Sciatic nerve (tissue), 2 donors: Measurements from ENCODE around the gene IL1RAP. TPM values are rescaled to one million over a fixed set of nuclear protein-coding genes. Genes with fewer than 3 reads are reported as not detected.
"Not testable (repeated sequence)": the region's sequence is repeated elsewhere in the genome, so short reads cannot be mapped to it uniquely, and the experiment has no call there.

Source experiments
- ATAC-seq: fragments of 200-7000 bp; cut with Tn5 transposase; one replicate; pipeline ENCODE4 v1.9.1; 2020; ENCODE audit warnings: mild to moderate bottlenecking, moderate library complexity
- DNase-seq: peaks from one replicate; pipeline ENCODE4 v3.0.0-alpha.2; 2020; ENCODE audit warnings: low spot score
- intact Hi-C: fragments of 100-400 bp; cut with DNase I; formaldehyde crosslinking; loops from one replicate; pipeline ENCODE4 v1.14.2; 2022
- total RNA-seq: library from RNA; stranded (reverse); fragmentation: NEBNext Ultra II Directional; extraction: Animal tissue kit (Norgen Biotek cat#: 25700); gene quantifications from one replicate; pipeline ENCODE4 v1.2.1, GENCODE V29; 2021
- donor health status: DM: no; HTN: no; CAD: no.
- donor health status: DM: no; HTN: no; CAD: no.

Gene IL1RAP
- total RNA-seq, result 21.4 TPM

DNA sequence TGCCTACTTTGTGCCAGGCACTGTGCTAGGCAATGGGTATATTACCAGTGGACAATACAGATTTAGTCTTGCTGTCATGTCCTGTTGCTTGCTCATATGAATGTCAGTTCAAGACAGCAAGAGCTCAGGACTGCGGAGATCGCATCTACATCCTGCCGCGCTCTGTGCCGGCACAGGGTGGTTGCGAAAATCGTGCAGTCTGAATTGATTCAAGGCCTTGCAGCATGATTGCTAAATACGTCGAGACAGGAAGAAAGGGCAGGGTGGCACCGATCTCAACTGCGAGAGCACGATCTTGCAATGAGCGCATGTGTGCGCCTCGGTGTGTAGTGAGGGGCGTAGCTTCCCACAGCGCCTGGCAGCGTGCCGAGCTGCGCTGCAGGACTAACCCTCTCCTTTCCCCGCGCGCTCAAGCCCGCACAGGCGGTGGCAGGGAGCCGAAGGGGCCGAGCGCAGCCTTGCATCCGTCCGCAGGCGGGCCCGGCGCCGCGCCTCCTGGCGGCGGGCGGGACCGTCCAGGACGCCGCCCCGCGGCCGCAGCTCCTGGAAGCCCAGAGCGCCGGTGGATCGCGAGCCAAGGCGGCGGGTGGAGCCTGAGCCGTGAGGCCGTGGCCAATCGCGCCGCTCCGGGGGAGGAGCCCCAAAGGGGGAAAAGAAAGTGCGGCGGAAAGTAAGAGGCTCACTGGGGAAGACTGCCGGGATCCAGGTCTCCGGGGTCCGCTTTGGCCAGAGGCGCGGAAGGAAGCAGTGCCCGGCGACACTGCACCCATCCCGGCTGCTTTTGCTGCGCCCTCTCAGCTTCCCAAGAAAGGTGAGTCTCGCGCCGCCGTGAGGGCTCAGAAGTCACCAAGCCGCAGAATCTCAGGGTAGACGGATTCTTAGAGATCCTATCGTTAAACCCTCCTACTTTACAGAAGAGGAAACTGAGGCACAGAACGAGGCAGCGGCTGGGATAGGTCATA, at the start of gene IL1RAP:
TSS of gene IL1RAP (plus strand) at position 677 of the 962 bp plus-strand sequence. CDS start 50,205 bp downstream, outside the sequence.
- DNase-seq (peak; percentile 94), ATAC-seq (peak; percentile 98)
- intact Hi-C loops, result no loop called here

- ATAC-seq, result no peak
- DNase-seq, result no peak
- intact Hi-C loops, result no loop called here
Measured at GRCh38 chr3:190467922-190468321, 46.0 kb upstream of the IL1RAP start.

DNA sequence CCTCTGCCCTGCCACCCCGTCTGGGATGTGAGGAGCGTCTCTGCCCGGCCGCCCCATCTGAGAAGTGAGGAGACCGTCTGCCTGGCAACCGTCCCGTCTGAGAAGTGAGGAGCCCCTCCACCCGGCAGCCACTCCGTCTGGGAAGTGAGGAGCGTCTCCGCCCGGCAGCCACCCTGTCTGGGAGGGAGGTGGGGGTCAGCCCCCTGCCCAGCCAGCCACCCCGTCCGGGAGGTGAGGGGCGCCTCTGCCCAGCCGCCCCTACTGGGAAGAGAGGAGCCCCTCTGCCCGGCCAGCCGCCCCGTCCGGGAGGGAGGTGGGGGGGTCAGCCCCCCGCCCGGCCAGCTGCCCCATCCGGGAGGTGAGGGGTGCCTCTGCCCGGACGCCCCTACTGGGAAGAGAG, 40.6 kb upstream of the IL1RAP start:
- DNase-seq, intact Hi-C loops, ATAC-seq: not testable (repeated sequence)

DNA sequence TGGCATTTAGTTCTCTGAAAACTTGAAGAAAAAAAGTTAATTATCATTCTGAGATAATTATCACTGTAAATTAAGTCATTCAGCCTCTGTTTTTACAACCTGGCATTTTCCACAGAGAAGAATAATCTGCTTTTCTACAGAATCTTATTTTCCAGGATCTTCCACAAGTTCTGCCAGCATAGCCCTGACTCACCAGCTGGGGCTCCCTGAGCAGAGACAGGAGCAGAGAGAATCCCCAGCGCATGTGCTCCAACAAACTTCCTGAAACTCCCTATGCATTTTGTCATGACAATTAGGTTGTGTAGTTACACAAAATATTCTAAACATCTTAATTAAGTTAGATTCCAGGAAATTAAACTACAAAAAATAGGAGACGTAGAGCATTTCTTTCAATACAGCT, 32.1 kb upstream of the IL1RAP start:
- DNase-seq, result no peak
- ATAC-seq, result no peak
- intact Hi-C loops, result no loop called here

DNA sequence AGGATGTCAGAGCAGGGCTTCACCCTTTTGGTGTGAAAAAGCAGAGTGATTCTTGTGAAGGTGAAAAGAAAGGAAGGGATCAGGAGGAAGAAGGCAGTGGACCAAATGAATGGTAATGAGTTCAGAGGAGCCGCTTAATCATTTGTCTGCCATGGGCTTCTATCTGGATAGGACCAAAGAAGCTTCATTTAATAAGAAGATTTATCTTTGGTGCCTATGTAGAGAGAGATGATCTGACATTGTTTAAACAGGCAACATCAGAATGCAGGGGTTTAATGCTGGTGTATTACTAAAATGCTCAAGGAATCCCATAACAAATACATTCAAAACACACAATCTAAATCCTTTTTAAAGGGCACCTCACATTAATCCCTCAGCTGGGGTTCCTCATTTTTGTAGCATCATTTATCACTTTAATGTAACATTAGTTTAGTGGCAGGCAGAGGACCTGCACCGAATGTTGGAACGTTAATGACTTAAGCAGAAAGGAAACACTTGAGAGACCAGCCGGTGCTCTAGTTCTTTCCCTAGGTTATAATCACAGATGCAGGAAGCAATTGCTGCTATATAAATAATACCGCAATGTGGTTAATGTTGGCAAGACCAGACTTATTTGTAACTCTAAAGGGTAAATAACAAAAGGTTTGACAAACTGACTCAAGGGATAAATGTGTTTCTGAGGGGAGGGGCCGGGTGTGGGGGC, 27.9 kb upstream of the IL1RAP start:
- DNase-seq (no peak), ATAC-seq (no peak)
- intact Hi-C loops, result no loop called here

GRCh38 chr3:190486533-190486864, 27.4 kb upstream of the IL1RAP start:
- ATAC-seq (no peak), DNase-seq (no peak)
- intact Hi-C loops, result no loop called here

GRCh38 chr3:190486908-190487607, 26.8 kb upstream of the IL1RAP start:
- DNase-seq, result no peak
- no peak for ATAC-seq
- intact Hi-C loops, result no loop called here

GRCh38 chr3:190491533-190492054, 22.3 kb upstream of the IL1RAP start:
- DNase-seq, result no peak
- no peak for ATAC-seq
- intact Hi-C loops, result no loop called here

- ATAC-seq, result no peak
- intact Hi-C loops, result no loop called here
Measured at GRCh38 chr3:190492129-190492528, 21.8 kb upstream of the IL1RAP start.

DNA sequence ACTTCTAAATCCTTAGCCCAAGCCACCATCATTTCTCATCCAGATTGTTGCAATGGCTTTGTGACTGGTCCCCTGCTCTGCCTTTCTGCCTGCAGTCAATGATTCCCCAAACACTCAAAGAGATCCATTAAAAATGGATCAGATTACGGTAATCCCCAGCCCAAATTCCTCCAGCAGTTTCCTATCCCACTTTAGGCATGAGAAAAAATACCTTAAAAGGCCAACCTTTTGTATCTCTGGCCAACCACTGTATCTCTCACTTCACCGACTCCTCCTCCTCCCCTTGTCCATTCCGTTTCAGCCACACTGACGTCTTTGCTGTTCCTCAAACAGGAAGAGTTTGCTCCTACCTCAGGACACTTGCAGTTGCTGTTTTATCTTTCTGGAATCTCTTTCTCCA, 20.9 kb upstream of the IL1RAP start:
- intact Hi-C loops, result no loop called here
- DNase-seq, result no peak
- ATAC-seq, result no peak

More at GRCh38 chr3:190492129-190492528, 21.8 kb upstream of the IL1RAP start:
- DNase-seq, result no peak

DNA sequence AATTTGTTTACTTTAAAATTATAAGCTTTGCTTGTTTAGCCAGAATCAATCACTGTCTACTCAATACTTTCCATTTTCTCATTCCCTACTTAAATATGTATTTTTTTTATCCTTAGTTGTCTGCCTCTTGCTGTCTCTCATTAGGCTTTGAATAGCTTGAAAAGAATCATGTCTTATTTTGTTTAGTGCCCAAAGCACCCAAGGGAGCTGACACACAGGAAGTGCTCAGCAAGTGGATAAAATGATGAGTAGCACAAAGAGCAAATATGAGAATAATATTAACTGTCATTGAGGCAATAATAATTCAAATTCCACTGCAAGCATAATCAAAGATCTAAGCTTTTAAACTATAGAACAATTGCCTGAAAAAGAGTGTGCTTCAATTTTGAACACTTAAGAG, 19.0 kb upstream of the IL1RAP start:
- ATAC-seq (no peak), DNase-seq (no peak)
- intact Hi-C loops, result no loop called here

DNA sequence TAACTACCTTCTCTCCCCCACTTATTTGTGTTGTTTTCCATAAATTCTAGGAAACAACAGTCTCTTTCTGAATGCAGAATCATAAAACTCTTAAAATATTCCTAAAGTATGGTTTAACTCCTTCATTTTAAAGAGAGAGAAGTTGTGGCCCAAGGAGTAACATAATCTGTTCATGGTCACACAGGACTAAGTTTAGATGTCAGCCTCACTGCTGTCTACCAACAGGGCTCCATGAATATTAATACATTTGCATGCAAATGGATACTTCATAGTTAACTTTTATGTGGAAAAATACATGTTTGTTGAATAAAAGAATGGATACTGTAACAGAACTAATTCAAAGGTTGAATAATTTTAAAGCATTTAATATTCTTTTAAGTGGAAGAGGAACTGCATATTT, 18.5 kb upstream of the IL1RAP start:
- intact Hi-C loops, result no loop called here
- ATAC-seq, result no peak
- no peak for DNase-seq

DNA sequence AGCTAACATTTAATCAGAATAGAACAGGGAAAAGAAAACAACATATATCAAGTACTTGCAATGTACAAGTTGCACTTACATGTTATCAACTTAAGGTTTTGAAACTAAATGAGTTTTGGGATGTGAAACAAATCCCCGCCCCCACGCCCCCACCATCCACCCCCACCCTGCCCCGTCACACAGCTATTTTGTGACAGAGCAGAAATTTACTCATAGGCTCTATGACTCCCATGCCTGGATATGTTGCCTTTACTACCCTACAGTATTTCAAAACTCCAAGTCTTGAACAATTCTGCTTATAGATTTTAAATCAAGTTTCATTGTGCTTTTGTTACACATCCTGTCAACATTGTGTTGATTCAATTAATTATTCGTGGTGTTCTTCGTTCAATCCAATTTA, 18.1 kb upstream of the IL1RAP start:
- no peak for ATAC-seq
- DNase-seq, result no peak
- intact Hi-C loops, result no loop called here

DNA sequence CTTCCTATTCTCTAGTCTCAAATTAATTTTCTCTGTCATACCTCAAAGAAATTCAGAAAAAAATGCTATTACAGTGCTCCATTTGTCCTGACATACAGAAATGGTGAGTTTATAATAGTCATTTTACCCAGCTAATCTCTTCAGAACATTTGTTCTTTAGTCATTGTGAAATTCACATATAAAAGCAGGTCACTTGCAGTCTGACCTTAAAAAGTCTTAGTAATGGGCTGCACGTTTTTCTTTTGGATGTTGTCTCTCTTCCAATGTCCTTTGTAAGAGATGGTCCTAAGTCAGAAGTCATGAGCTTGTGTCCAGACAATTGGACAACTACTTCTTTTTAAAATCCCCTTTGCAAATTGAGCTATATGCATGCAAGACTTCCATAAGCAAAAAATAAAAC, 17.0 kb upstream of the IL1RAP start:
- intact Hi-C loops, result no loop called here
- no peak for DNase-seq

DNA sequence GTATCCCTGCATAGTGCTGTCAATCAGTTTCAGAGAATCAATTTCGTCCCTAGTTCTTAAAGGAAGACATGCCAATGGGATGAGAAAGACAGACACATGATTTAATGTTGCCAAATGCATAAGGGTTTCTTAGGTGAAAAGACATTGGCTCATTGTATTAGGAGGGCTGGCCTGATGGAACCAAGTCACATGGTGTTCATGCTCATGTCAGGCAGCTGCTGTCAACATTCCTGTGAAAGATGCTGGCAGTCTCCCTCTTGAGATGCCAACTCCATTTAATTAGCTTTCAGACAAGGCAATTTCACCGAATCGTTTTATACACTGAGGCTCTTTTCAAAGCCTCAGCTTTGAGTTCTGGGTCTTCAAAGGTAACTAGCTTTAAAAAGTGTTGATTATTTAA, 16.1 kb upstream of the IL1RAP start:
- no peak for ATAC-seq
- DNase-seq, result no peak
- intact Hi-C loops, result no loop called here

More for the DNA sequence above, 17.0 kb upstream of the IL1RAP start:
- ATAC-seq, result no peak

DNA sequence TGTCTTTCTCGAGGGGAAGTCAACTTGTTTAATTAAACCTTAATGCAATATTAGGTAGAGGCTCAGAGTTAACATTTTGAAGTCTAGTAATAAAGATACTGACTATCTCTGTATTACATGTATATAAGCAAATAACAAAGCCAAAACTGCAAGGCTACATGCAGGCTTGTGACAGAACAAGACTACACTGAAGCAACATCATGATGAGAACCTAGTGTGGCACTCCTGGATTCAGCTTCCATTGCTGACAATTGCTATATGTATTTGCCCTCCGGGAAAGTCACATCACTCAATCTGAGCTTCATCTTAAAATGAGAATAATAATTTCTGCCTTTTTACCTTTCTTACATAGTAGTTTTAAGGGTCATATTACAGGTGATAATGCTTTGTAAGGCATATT, 15.6 kb upstream of the IL1RAP start:
- intact Hi-C loops, result no loop called here
- no peak for ATAC-seq
- DNase-seq, result no peak

DNA sequence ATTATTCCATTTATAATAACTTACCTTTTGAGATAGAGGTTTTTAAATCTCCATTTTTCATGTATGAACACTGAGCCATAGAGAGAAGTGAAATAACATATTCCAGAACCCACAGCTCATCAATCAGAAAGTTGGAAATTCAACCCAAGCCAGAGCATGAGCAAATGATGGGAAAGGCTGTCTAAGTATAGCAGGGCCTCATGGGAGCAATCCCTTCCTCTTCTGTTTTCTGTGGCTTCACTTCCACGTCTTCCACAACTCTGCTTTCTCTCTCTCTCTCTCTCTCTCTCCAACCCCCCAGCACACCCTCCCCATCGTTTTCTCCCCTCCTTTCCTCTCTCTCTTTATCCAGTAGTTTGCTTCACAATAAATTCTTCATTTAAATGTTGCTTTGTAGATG, 14.8 kb upstream of the IL1RAP start:
- intact Hi-C loops, result no loop called here
- ATAC-seq (no peak), DNase-seq (no peak)

GRCh38 chr3:190502946-190503345, 10.9 kb upstream of the IL1RAP start:
- ATAC-seq, result no peak
- no peak for DNase-seq
- intact Hi-C loops, result no loop called here

DNA sequence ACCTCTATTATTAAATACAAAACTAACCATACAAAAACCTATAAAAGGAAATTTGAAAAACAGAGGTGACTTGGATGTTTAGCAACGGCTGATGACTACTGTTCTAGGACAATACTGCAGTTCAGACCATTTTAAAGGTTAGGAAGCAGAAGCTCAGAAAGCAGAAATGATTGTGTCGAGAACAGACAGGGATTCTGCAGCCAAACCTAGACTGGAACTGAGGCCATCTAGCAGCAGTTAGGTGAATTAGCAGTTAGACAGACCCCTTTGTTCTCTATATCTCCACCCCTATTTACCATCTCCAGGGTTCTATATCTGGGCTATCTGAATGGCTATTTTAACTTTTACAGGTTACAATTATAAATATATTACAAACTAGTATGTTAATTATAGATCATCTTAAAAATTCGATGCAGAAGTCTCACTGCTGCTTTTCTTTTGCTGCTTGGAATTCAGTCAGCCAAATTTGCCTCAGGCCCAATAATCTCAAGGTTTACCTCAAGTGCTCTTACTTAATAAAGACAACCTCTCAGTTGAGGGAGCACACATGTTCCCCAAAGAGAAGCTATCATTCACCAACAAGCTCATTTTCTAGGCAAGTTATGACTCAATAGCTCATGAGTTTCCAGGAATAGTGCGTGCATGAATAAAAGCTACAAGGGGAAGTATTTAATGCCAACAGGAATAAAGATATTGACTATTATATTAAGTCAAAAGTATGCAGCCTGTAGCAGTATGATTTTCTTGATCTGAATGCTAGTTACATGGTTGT, 9.3 kb upstream of the IL1RAP start:
- intact Hi-C loops, result no loop called here
- ATAC-seq, result no peak
- DNase-seq, result no peak
